Measurements from ENCODE around the gene CLP1. TPM values are rescaled to one million over a fixed set of nuclear protein-coding genes. Genes with fewer than 3 reads are reported as not detected.
"Not testable (repeated sequence)": the region's sequence is repeated elsewhere in the genome, so short reads cannot be mapped to it uniquely, and the experiment has no call there.

The CLP1 gene
- polyA plus RNA-seq, 1 of the 3 experiments (the other 2 are of a cell fraction) = 18.1 TPM

GRCh38 chr11:57679396-57679795 lies 21.8 kb downstream of the CLP1 start:
- Histone ChIP-seq H3K9ac (no peak overlapping the region), H3K4me1 (ENCODE audit: control insufficient read depth in 1 of 2, insufficient read depth in 2 of 2, low read depth in 1 of 2, low read length in 1 of 2) (no peaks in the 10 kb centered on the region; a peak in 1 of 4 replicates), H3K9me2 (no peaks in the 10 kb centered on the region), H3F3A (replicated peaks; ENCODE audit: insufficient read depth) (no peaks in the 10 kb centered on the region), H4K20me1 (ENCODE audit: insufficient read depth) (peaks cover 47% of the 10 kb centered on the region), H3K9me3 (no peaks in the 10 kb centered on the region), H3K27ac (ENCODE audit: low read depth in 2 of 2, low read length in 1 of 2) (no peak overlapping the region), H3K79me2 (ENCODE audit: insufficient read depth) (peaks cover 99% of the 10 kb centered on the region), H3K27me3 (ENCODE audit: insufficient read depth) (no peaks in the 10 kb centered on the region), H3K4me2 (no peak overlapping the region), H3K36me3 (replicated peaks in 1 of 2; ENCODE audit: control insufficient read depth in 1 of 2, insufficient read depth in 2 of 2, low read length in 1 of 2) (peaks cover 30 to 53% of the 10 kb centered on the region in 2 experiments), H3K4me3 (ENCODE audit: low read depth in 2 of 2, low read length in 1 of 2) (no peak overlapping the region), H2AFZ (ENCODE audit: low read depth) (no peak overlapping the region)
- ChIA-PET POLR2A (no interaction called here), CTCF (interaction anchor here (0.6 kb wide), 1 partner anchor 11 kb away, joined by 3 read pairs; no protein-coding TSS in a partner anchor)
- WGBS (ENCODE audit: low lambda C conversion rate) = 96% methylated on average over 3 of the region's 4 CpGs
- TF ChIP-seq MXI1 (IDR thresholded peaks at IDR 0.05; ENCODE audit: low read depth, low read length) = no peak
- TF ChIP-seq TCF12 (IDR thresholded peaks at IDR 0.05) = no peak
- no peak for TF ChIP-seq FOSL2 (IDR thresholded peaks at IDR 0.05; ENCODE audit: borderline replicate concordance, low read depth)
- no peak for DNase-seq

- Histone ChIP-seq H3K27ac (ENCODE audit: low read depth in 2 of 2, low read length in 1 of 2) (no peak overlapping the region), H3K27me3 (ENCODE audit: insufficient read depth) (no peaks in the 10 kb centered on the region), H3K79me2 (ENCODE audit: insufficient read depth) (peaks cover 99% of the 10 kb centered on the region), H3K9me2 (no peaks in the 10 kb centered on the region), H3K9ac (no peak overlapping the region), H3K36me3 (replicated peaks in 1 of 2; ENCODE audit: control insufficient read depth in 1 of 2, insufficient read depth in 2 of 2, low read length in 1 of 2) (peaks cover 30 to 49% of the 10 kb centered on the region in 2 experiments), H3K4me2 (no peak overlapping the region), H3K9me3 (no peaks in the 10 kb centered on the region), H3K4me1 (ENCODE audit: control insufficient read depth in 1 of 2, insufficient read depth in 2 of 2, low read depth in 1 of 2, low read length in 1 of 2) (no peaks in the 10 kb centered on the region; a peak in 1 of 4 replicates), H3K4me3 (ENCODE audit: low read depth in 2 of 2, low read length in 1 of 2) (no peak overlapping the region), H3F3A (replicated peaks; ENCODE audit: insufficient read depth) (no peaks in the 10 kb centered on the region), H2AFZ (ENCODE audit: low read depth) (no peak overlapping the region), H4K20me1 (ENCODE audit: insufficient read depth) (peaks cover 43% of the 10 kb centered on the region)
- CTCF ChIA-PET = no interaction called here
- POLR2A ChIA-PET = no interaction called here
- TF ChIP-seq CHD2 (IDR thresholded peaks at IDR 0.05; ENCODE audit: low read length, partially characterized antibody) (no peak), RCOR1 (IDR thresholded peaks at IDR 0.05; ENCODE audit: low read length) (no peak), NRF1 (IDR thresholded peaks at IDR 0.05; ENCODE audit: low read depth, low read length) (no peak), USF2 (IDR thresholded peaks at IDR 0.05; ENCODE audit: borderline replicate concordance, low read depth, low read length) (no peak), FOSL2 (IDR thresholded peaks at IDR 0.05; ENCODE audit: borderline replicate concordance, low read depth) (peak; percentile 7; the same call in 1 of the 2 replicates), FOXM1 (IDR thresholded peaks at IDR 0.05; ENCODE audit: low read depth) (no peak), RAD21 (IDR thresholded peaks at IDR 0.05; ENCODE audit: low read length) (no peak)
- WGBS (ENCODE audit: low lambda C conversion rate) = 72% methylated on average over 2 of the region's 2 CpGs
- DNase-seq = no peak
Measured at GRCh38 chr11:57680552-57680874, 23.0 kb downstream of the CLP1 start.

- TF ChIP-seq GABPA (IDR thresholded peaks at IDR 0.05; ENCODE audit: low read depth) (no peak), GATA2 (CRISPR knock-in tag; IDR thresholded peaks at IDR 0.05) (no peak), RCOR1 (IDR thresholded peaks at IDR 0.05; ENCODE audit: low read length) (no peak), RFX5 (IDR thresholded peaks at IDR 0.05; ENCODE audit: low read length) (no peak), TCF12 (IDR thresholded peaks at IDR 0.05) (no peak), SMC3 (IDR thresholded peaks at IDR 0.05; ENCODE audit: low read depth, low read length) (no peak), USF2 (IDR thresholded peaks at IDR 0.05; ENCODE audit: borderline replicate concordance, low read depth, low read length) (no peak), EP300 (IDR thresholded peaks at IDR 0.05; ENCODE audit: borderline replicate concordance in 1 of 2, low read depth in 1 of 2, low read length in 1 of 2) (no peak)
- H4K20me1 ChIP-seq (ENCODE audit: insufficient read depth) = peaks cover 43% of the 10 kb centered on the region
- POLR2A ChIA-PET = no interaction called here
- peaks cover 30 to 43% of the 10 kb centered on the region in 2 experiments for H3K36me3 ChIP-seq (replicated peaks in 1 of 2; ENCODE audit: control insufficient read depth in 1 of 2, insufficient read depth in 2 of 2, low read length in 1 of 2)
- 96% methylated on average over 1 of the region's 1 CpG for WGBS (ENCODE audit: low lambda C conversion rate)
- no peak overlapping the region for H3K4me2 ChIP-seq
- H3F3A ChIP-seq (replicated peaks; ENCODE audit: insufficient read depth) = no peaks in the 10 kb centered on the region
- H3K27ac ChIP-seq (ENCODE audit: low read depth in 2 of 2, low read length in 1 of 2) = no peak overlapping the region
- H3K27me3 ChIP-seq (ENCODE audit: insufficient read depth) = no peaks in the 10 kb centered on the region
- H3K9me3 ChIP-seq = no peaks in the 10 kb centered on the region
- peaks cover 99% of the 10 kb centered on the region for H3K79me2 ChIP-seq (ENCODE audit: insufficient read depth)
- no peaks in the 10 kb centered on the region for H3K9me2 ChIP-seq
- no peak overlapping the region for H3K9ac ChIP-seq
- no peaks in the 10 kb centered on the region; a peak in 1 of 4 replicates for H3K4me1 ChIP-seq (ENCODE audit: control insufficient read depth in 1 of 2, insufficient read depth in 2 of 2, low read depth in 1 of 2, low read length in 1 of 2)
- no peak overlapping the region for H3K4me3 ChIP-seq (ENCODE audit: low read depth in 2 of 2, low read length in 1 of 2)
- no peak overlapping the region for H2AFZ ChIP-seq (ENCODE audit: low read depth)
- CTCF ChIA-PET = interaction anchor here (0.6 to 1.0 kb wide), 2 partner anchors 120 to 262 kb away, joined by 3 read pairs; no protein-coding TSS in a partner anchor
- DNase-seq = no peak
Measured at GRCh38 chr11:57681168-57681567, 23.6 kb downstream of the CLP1 start.

GRCh38 chr11:57690474-57690873 lies 32.9 kb downstream of the CLP1 start:
- Histone ChIP-seq H3K36me3 (replicated peaks in 1 of 2; ENCODE audit: control insufficient read depth in 1 of 2, insufficient read depth in 2 of 2, low read length in 1 of 2) (peaks cover 48 to 57% of the 10 kb centered on the region in 2 experiments), H3K79me2 (ENCODE audit: insufficient read depth) (peaks cover 35% of the 10 kb centered on the region; the same call in 1 of the 2 replicates)
- H3K4me2 ChIP-seq; DNase-seq; H2AFZ ChIP-seq (ENCODE audit: low read depth); H3K9me3 ChIP-seq; H3K4me3 ChIP-seq (ENCODE audit: low read depth in 2 of 2, low read length in 1 of 2); H3K27me3 ChIP-seq (ENCODE audit: insufficient read depth); H3K4me1 ChIP-seq (ENCODE audit: control insufficient read depth in 1 of 2, insufficient read depth in 2 of 2, low read depth in 1 of 2, low read length in 1 of 2); H3K9ac ChIP-seq; H3F3A ChIP-seq (replicated peaks; ENCODE audit: insufficient read depth); H4K20me1 ChIP-seq (ENCODE audit: insufficient read depth); H3K9me2 ChIP-seq; CTCF ChIA-PET; H3K27ac ChIP-seq (ENCODE audit: low read depth in 2 of 2, low read length in 1 of 2); POLR2A ChIA-PET: not testable (repeated sequence)
- 98% methylated on average over 5 of the region's 5 CpGs for WGBS (ENCODE audit: low lambda C conversion rate)
